H1 (cell line): Measurements from ENCODE around the gene PTPRJ. TPM values are rescaled to one million over a fixed set of nuclear protein-coding genes. Genes with fewer than 3 reads are reported as not detected.

Source experiments
- CTCF ChIA-PET: fragments of 300-600 bp; sonication (Branson Sonifier 250); formaldehyde crosslinking; loops from one replicate; lab custom pipeline; 2021; ENCODE audit not compliant: partially characterized antibody; lab: Charles Lee
- POLR2A ChIA-PET: fragments of 300-600 bp; sonication (Branson Sonifier 250); formaldehyde crosslinking; loops from one replicate; lab custom pipeline; 2021; ENCODE audit warnings: inconsistent platforms; ENCODE audit not compliant: partially characterized antibody; lab: Charles Lee
- DNase-seq, 2 experiments: peaks; one replicate each; pipeline versions ENCODE4 v3.0.0 to v3.0.0-alpha.2; 2010 to 2022; ENCODE audit warnings: low spot score in 2 of 2, low read depth in 1 of 2, mixed read lengths in 1 of 2
- FAIRE-seq: peaks from 2 replicates; lab custom pipeline; 2011; peaks lifted over from hg19 to GRCh38; lab: Jason Lieb, UNC
- H2AFZ ChIP-seq: 2 replicates; pipeline ENCODE4 v1.8.1; 2012; ENCODE audit warnings: low read length, inconsistent platforms
- H2AK5ac ChIP-seq: 2 replicates; pipeline ENCODE4 v1.6.1; 2013; ENCODE audit warnings: low read depth, low read length
- H2BK120ac ChIP-seq: replicated peaks from 2 replicates; pipeline ENCODE3; 2013; ENCODE audit warnings: low read depth, low read length, inconsistent platforms
- H2BK12ac ChIP-seq: 2 replicates; pipeline ENCODE4 v1.6.1; 2013; ENCODE audit warnings: low read depth, low read length
- H2BK15ac ChIP-seq: 2 replicates; pipeline ENCODE4 v1.6.1; 2013; ENCODE audit warnings: low read length
- H2BK20ac ChIP-seq: 2 replicates; pipeline ENCODE4 v1.6.1; 2013; ENCODE audit warnings: low read length
- H2BK5ac ChIP-seq: 2 replicates; pipeline ENCODE4 v1.6.1; 2013; ENCODE audit warnings: low read depth, low read length
- H3K14ac ChIP-seq: 2 replicates; pipeline ENCODE4 v1.6.1; 2013; ENCODE audit warnings: inconsistent platforms; ENCODE audit not compliant: insufficient read length
- H3K18ac ChIP-seq: 2 replicates; pipeline ENCODE4 v1.6.1; 2013; ENCODE audit warnings: low read length; ENCODE audit errors: extremely low read depth
- H3K23ac ChIP-seq: 2 replicates; pipeline ENCODE4 v1.6.1; 2013; ENCODE audit warnings: inconsistent platforms; ENCODE audit not compliant: insufficient read length
- H3K23me2 ChIP-seq: 2 replicates; pipeline ENCODE4 v1.6.1; 2013; ENCODE audit warnings: low read depth, low read length
- H3K27ac ChIP-seq: 2 replicates; pipeline ENCODE4 v1.6.1; 2011; ENCODE audit warnings: low read depth, low read length, inconsistent platforms
- H3K27me3 ChIP-seq, 4 experiments: replicated peaks in 1 of 4; 1 replicate in 1 of 4; 2 replicates in 3 of 4; pipeline versions ENCODE4 v1.6.1 to v1.8.1; 2011 to 2013; ENCODE audit warnings: low read length in 3 of 4, mild to moderate bottlenecking in 3 of 4, inconsistent platforms in 2 of 4, mixed read lengths in 2 of 4, moderate library complexity in 1 of 4; ENCODE audit not compliant: control insufficient read depth in 3 of 4, insufficient read depth in 3 of 4; ENCODE audit errors: extremely low read depth in 1 of 4
- H3K36me3 ChIP-seq, 4 experiments: 2 replicates each; pipeline versions ENCODE4 v1.6.1 to v1.8.1; 2011 to 2013; ENCODE audit warnings: mild to moderate bottlenecking in 4 of 4, low read length in 3 of 4, moderate library complexity in 2 of 4, control low read depth in 1 of 4, inconsistent platforms in 1 of 4; ENCODE audit not compliant: insufficient read depth in 4 of 4, control insufficient read depth in 2 of 4
- H3K4ac ChIP-seq: replicated peaks from 2 replicates; pipeline ENCODE3; 2013; ENCODE audit warnings: low read length, low read depth, mixed read lengths, inconsistent platforms; ENCODE audit not compliant: insufficient read length
- H3K4me1 ChIP-seq, 4 experiments: replicated peaks in 1 of 4; 1 replicate in 1 of 4; 2 replicates in 3 of 4; pipeline versions ENCODE4 v1.6.1 to v1.8.1; 2011 to 2013; ENCODE audit warnings: low read length in 3 of 4, inconsistent platforms in 2 of 4, mixed read lengths in 1 of 4; ENCODE audit not compliant: insufficient read depth in 4 of 4, control insufficient read depth in 3 of 4
- H3K4me2 ChIP-seq, 2 experiments: 2 replicates each; pipeline versions ENCODE4 v1.6.1 to v1.8.1; 2011 to 2013; ENCODE audit warnings: low read depth in 2 of 2, low read length in 2 of 2, control low read depth in 1 of 2, inconsistent platforms in 1 of 2, mild to moderate bottlenecking in 1 of 2; ENCODE audit not compliant: insufficient read depth in 1 of 2
- H3K4me3 ChIP-seq, 4 experiments: fragments of 200-600, 300-600 bp in 1 of 4; sonication (generic), shearing (Covaris generic), sonication (Bioruptor Twin) in 1 of 4; 2 replicates each; pipeline versions ENCODE4 v1.5.1 to v1.8.1; 2011 to 2016; ENCODE audit warnings: low read length in 4 of 4, low read depth in 3 of 4, control low read depth in 2 of 4, inconsistent platforms in 2 of 4, mild to moderate bottlenecking in 2 of 4, mixed read lengths in 1 of 4, moderate library complexity in 1 of 4; ENCODE audit not compliant: insufficient read depth in 2 of 4; ENCODE audit errors: extremely low read depth in 1 of 4
- H3K56ac ChIP-seq: replicated peaks from 2 replicates; pipeline ENCODE3; 2013; ENCODE audit warnings: low read depth, mild to moderate bottlenecking, mixed read lengths, low read length, inconsistent platforms; ENCODE audit not compliant: insufficient read length
- H3K79me1 ChIP-seq: 2 replicates; pipeline ENCODE4 v1.6.1; 2013; ENCODE audit warnings: low read depth, low read length, control low read depth
- H3K79me2 ChIP-seq, 2 experiments: 2 replicates each; pipeline versions ENCODE4 v1.6.1 to v1.8.1; 2012 to 2013; ENCODE audit warnings: low read length in 2 of 2, mild to moderate bottlenecking in 2 of 2, inconsistent platforms in 1 of 2; ENCODE audit not compliant: insufficient read depth in 2 of 2, control insufficient read depth in 1 of 2
- H3K9ac ChIP-seq, 4 experiments: replicated peaks in 1 of 4; 1 replicate in 1 of 4; 2 replicates in 3 of 4; pipeline versions ENCODE4 v1.6.1 to v1.8.1; 2011 to 2013; ENCODE audit warnings: low read depth in 3 of 4, low read length in 3 of 4, control low read depth in 2 of 4, mild to moderate bottlenecking in 2 of 4, moderate library complexity in 2 of 4, inconsistent platforms in 1 of 4; ENCODE audit errors: extremely low read depth in 1 of 4
- H3K9me3 ChIP-seq, 2 experiments: 2 replicates each; pipeline versions ENCODE4 v1.6.1 to v1.8.1; 2012 to 2013; ENCODE audit warnings: mild to moderate bottlenecking in 2 of 2, moderate library complexity in 2 of 2, control low read depth in 1 of 2, inconsistent platforms in 1 of 2, low read depth in 1 of 2, low read length in 1 of 2, mixed read lengths in 1 of 2; ENCODE audit not compliant: insufficient read depth in 2 of 2
- H4K20me1 ChIP-seq, 2 experiments: replicated peaks in 1 of 2; 2 replicates each; pipeline versions ENCODE3 to v1.8.1; 2011 to 2013; ENCODE audit warnings: inconsistent platforms in 2 of 2, low read length in 2 of 2, mild to moderate bottlenecking in 1 of 2; ENCODE audit not compliant: insufficient read depth in 2 of 2, control insufficient read depth in 1 of 2
- H4K5ac ChIP-seq: 2 replicates; pipeline ENCODE4 v1.6.1; 2013; ENCODE audit warnings: low read length, low read depth, mixed read lengths, inconsistent platforms; ENCODE audit not compliant: insufficient read length
- H4K8ac ChIP-seq: 2 replicates; pipeline ENCODE4 v1.8.0; 2013; ENCODE audit warnings: mild to moderate bottlenecking, moderate library complexity, low read length, inconsistent platforms; ENCODE audit not compliant: insufficient read depth; ENCODE audit errors: extremely low read depth
- H4K91ac ChIP-seq: replicated peaks from 2 replicates; pipeline ENCODE3; 2013; ENCODE audit warnings: low read length, mixed read lengths, inconsistent platforms; ENCODE audit not compliant: insufficient read length
- CHD2 ChIP-seq: IDR thresholded peaks from 2 replicates; pipeline ENCODE4 v1.6.1; 2012; ENCODE audit warnings: low read length, improper control_type of control experiment
- EGR1 ChIP-seq: IDR thresholded peaks from 2 replicates; pipeline ENCODE4 v1.6.1; 2011; ENCODE audit warnings: low read depth, low read length, borderline replicate concordance
- GTF2F1 ChIP-seq: IDR thresholded peaks from 2 replicates; pipeline ENCODE4 v1.6.1; 2012; ENCODE audit warnings: low read depth, low read length, improper control_type of control experiment, borderline replicate concordance
- POLR2AphosphoS5 ChIP-seq: IDR thresholded peaks from 2 replicates; pipeline ENCODE4 v1.6.1; 2011; ENCODE audit warnings: low read depth, low read length
- RBBP5 ChIP-seq: IDR thresholded peaks from 2 replicates; pipeline ENCODE4 v1.7.1; 2012; ENCODE audit warnings: low read depth, mild to moderate bottlenecking, inconsistent platforms, low read length, moderate library complexity, borderline replicate concordance
- RNF2 ChIP-seq: fragments of 200-900, 300-1000 bp; sonication (generic); IDR thresholded peaks from 2 replicates; pipeline ENCODE4 v1.7.1; 2016; ENCODE audit warnings: borderline replicate concordance, low read depth, mild to moderate bottlenecking, antibody characterized with exemption, low read length; ENCODE audit not compliant: poor library complexity, severe bottlenecking; ENCODE audit errors: missing control alignments
- SP2 ChIP-seq: IDR thresholded peaks from 2 replicates; pipeline ENCODE4 v1.6.1; 2012; ENCODE audit warnings: mild to moderate bottlenecking, low read length, inconsistent platforms
- TBP ChIP-seq: IDR thresholded peaks from 2 replicates; pipeline ENCODE4 v1.6.1; 2011; ENCODE audit warnings: low read depth, low read length, improper control_type of control experiment
- YY1 ChIP-seq: IDR thresholded peaks from 2 replicates; pipeline ENCODE4 v1.6.1; 2011; ENCODE audit warnings: low read depth, mild to moderate bottlenecking, low read length
- ZNF274 ChIP-seq: IDR thresholded peaks from 2 replicates; pipeline ENCODE4 v1.7.0; 2012; ENCODE audit warnings: low read length, borderline replicate concordance; ENCODE audit errors: extremely low read depth
- WGBS, 2 experiments: shearing (Covaris generic) in 1 of 2; methylation state at CpG; one replicate each; pipeline versions ENCODE4 v1.1.6 to v1.1.7; 2013 to 2015; ENCODE audit warnings: low lambda C conversion rate in 2 of 2, mixed read lengths in 2 of 2, inconsistent platforms in 1 of 2, low coverage in 1 of 2, missing lambda C conversion rate in 1 of 2; ENCODE audit not compliant: insufficient replicate concordance in 2 of 2, insufficient coverage in 1 of 2, insufficient read length in 1 of 2; ENCODE audit errors: extremely low coverage in 1 of 2, missing lambda C conversion rate in 1 of 2; 5-methylcytosine and 5-hydroxymethylcytosine counted together
- polyA plus RNA-seq, 7 experiments: library from polyadenylated mRNA; depleted of rRNA in 3 of 7; stranded (reverse) in 5 of 7; unstranded in 2 of 7; fragments of >200 nt in 5 of 7; fragments of 200-250 nt in 2 of 7; gene quantifications; 1 replicate in 5 of 7; 2 replicates in 1 of 7; 4 replicates in 1 of 7; pipeline versions ENCODE4 v1.2.1 to v1.2.3, GENCODE V29; 2011 to 2013; ENCODE audit warnings: missing spikeins in 2 of 7, mixed read lengths in 2 of 7
- total RNA-seq: library from RNA; stranded (reverse); fragmentation: NEBNext Ultra II Directional; extraction: Animal tissue kit (Norgen Biotek cat#: 25700); gene quantifications from 2 replicates; pipeline ENCODE4 v1.2.1, GENCODE V29; 2021
- TF ChIP-seq, protein P1 (sequence below): IDR thresholded peaks from 2 replicates; pipeline ENCODE4 v1.6.1; 2011; ENCODE audit warnings: low read depth, mild to moderate bottlenecking, low read length; ENCODE audit not compliant: insufficient read depth
- TF ChIP-seq, protein P2 (sequence below): IDR thresholded peaks from 2 replicates; pipeline ENCODE4 v1.6.1; 2011; ENCODE audit warnings: low read length, improper control_type of control experiment

PTPRJ gene
- total and polyA plus RNA-seq, 2 of the 8 experiments (the other 6 are each of a cell fraction or from before 2014, with no cell fraction given): 4.4 to 22.6 TPM

DNA sequence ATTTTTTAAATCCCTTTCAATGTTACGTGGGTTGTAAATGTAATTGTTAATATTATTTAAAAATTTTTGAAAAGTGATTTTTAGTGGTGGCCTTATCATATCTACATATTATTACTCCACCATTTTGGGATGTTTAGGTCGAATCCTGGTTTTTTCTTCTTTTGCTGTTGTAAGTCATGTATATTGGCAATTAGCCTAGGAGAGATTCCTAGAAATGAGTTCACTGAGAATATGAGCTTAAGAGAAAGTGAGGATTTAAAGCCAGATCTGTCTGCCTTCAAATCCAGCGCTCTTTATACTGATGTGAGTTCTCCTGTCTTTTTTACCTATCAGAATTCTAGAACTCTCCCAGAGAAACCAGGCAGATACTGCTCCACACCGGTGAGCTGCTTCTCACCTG is 56.1 kb downstream of the PTPRJ start:
- H3K79me2 ChIP-seq: peaks cover 0 to 5% of the 10 kb centered on the region in 2 experiments; a peak in 1 of 4 replicates

More for the DNA sequence above, 56.1 kb downstream of the PTPRJ start:
- Histone ChIP-seq H2BK5ac (no peak overlapping the region), H4K8ac (no peak overlapping the region), H4K5ac (no peak overlapping the region), H3K36me3 (no peaks in the 10 kb centered on the region), H2BK120ac (no peak overlapping the region)
- WGBS, 2 experiments: 91% methylated on average over 4 of the region's 4 CpGs; no CpG with 5 or more reads in 1 of the 2 experiments
- TF ChIP-seq, protein P1, sequence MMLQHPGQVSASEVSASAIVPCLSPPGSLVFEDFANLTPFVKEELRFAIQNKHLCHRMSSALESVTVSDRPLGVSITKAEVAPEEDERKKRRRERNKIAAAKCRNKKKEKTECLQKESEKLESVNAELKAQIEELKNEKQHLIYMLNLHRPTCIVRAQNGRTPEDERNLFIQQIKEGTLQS: no peak
- TF ChIP-seq ZNF274 (no peak), SP2 (no peak), RNF2 (no peak), RBBP5 (no peak), POLR2AphosphoS5 (no peak), TBP (no peak), YY1 (no peak), CHD2 (no peak), GTF2F1 (no peak), EGR1 (no peak)
- TF ChIP-seq, protein P2, sequence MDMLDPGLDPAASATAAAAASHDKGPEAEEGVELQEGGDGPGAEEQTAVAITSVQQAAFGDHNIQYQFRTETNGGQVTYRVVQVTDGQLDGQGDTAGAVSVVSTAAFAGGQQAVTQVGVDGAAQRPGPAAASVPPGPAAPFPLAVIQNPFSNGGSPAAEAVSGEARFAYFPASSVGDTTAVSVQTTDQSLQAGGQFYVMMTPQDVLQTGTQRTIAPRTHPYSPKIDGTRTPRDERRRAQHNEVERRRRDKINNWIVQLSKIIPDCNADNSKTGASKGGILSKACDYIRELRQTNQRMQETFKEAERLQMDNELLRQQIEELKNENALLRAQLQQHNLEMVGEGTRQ: no peak
- TF ChIP-seq, all 59 proteins: peak for 0
- ChIA-PET POLR2A (interaction anchor here (1.0 kb wide), 1 partner anchor 10 kb away, joined by 3 read pairs; no protein-coding TSS in a partner anchor), CTCF (interaction anchor here (0.8 to 2.5 kb wide), 7 partner anchors 9 to 76 kb away, joined by 3 to 7 read pairs (median 3); no protein-coding TSS in a partner anchor)
- Histone ChIP-seq H3K4me1 (peaks cover 0 to 10% (median 7%) of the 10 kb centered on the region in 4 experiments; a peak in 6 of 7 replicates), H2AK5ac (no peak overlapping the region), H3K9ac (no peak overlapping the region), H3K18ac (no peak overlapping the region), H3K9me3 (no peaks in the 10 kb centered on the region), H2BK12ac (no peak overlapping the region), H3K23me2 (no peaks in the 10 kb centered on the region), H3K4ac (no peak overlapping the region), H2BK15ac (no peak overlapping the region), H2BK20ac (no peak overlapping the region), H3K23ac (no peak overlapping the region), H3K14ac (no peak overlapping the region), H2AFZ (no peak overlapping the region), H3K4me3 (no peak overlapping the region), H3K56ac (no peak overlapping the region), H3K4me2 (no peak overlapping the region), H4K91ac (no peak overlapping the region), H4K20me1 (peaks cover 0 to 3% of the 10 kb centered on the region in 2 experiments), H3K79me1 (peaks cover 5% of the 10 kb centered on the region), H3K27ac (no peak overlapping the region), H3K27me3 (no peaks in the 10 kb centered on the region)
- FAIRE-seq (no peak), DNase-seq (no peak)
